HEK293 (cell line): ENCODE measurements around the gene TEP1.

Source experiments
- CTCF ChIA-PET: fragments of 350-600 bp; formaldehyde crosslinking; extraction: SDS; loops from one replicate; lab custom pipeline; 2021; ENCODE audit warnings: antibody characterized with exemption; lab: Yijun Ruan, JAX
- POLR2A ChIA-PET: fragments of 300-600 bp; formaldehyde crosslinking; extraction: SDS; loops from one replicate; lab custom pipeline; 2020; ENCODE audit warnings: antibody characterized with exemption, inconsistent platforms; lab: Yijun Ruan, JAX
- H3K27ac ChIP-seq: fragments of 200-500 bp; sonication (Bioruptor generic); 2 replicates; pipeline ENCODE4 v1.5.1; 2014; ENCODE audit warnings: low read depth, low read length, control low read depth, inconsistent platforms; ENCODE audit errors: extremely low read depth
- H3K36me3 ChIP-seq, 2 experiments: fragments of 200-500 bp in 1 of 2; sonication (Bioruptor generic) in 1 of 2; 1 replicate in 1 of 2; 2 replicates in 1 of 2; pipeline ENCODE4 v1.5.1; 2014 to 2017; ENCODE audit warnings: inconsistent platforms in 2 of 2, low read length in 2 of 2; ENCODE audit not compliant: control insufficient read depth in 2 of 2, insufficient read depth in 1 of 2
- H3K4me1 ChIP-seq: fragments of 200-500 bp; sonication (Bioruptor generic); 2 replicates; pipeline ENCODE4 v1.5.1; 2014; ENCODE audit warnings: mild to moderate bottlenecking, low read length, inconsistent platforms; ENCODE audit not compliant: control insufficient read depth, insufficient read depth
- H3K4me3 ChIP-seq: 2 replicates; pipeline ENCODE4 v1.5.1; 2011; ENCODE audit warnings: low read depth, mild to moderate bottlenecking, control low read depth, low read length, moderate library complexity
- H3K9me3 ChIP-seq: fragments of 200-500 bp; sonication (Bioruptor generic); 2 replicates; pipeline ENCODE4 v1.5.1; 2014; ENCODE audit warnings: low read depth, low read length, inconsistent platforms; ENCODE audit not compliant: control insufficient read depth, insufficient read depth
- INSM2 ChIP-seq: fragments of 450-650 bp; formaldehyde crosslinking; IDR thresholded peaks from 2 replicates; pipeline ENCODE4 v1.5.1; 2016; ENCODE audit warnings: missing biosample characterization, missing genetic modification characterization
- KLF1 ChIP-seq: fragments of 450-650 bp; formaldehyde crosslinking; IDR thresholded peaks from 2 replicates; pipeline ENCODE4 v1.5.1; 2016; ENCODE audit warnings: missing biosample characterization, missing genetic modification characterization
- KLF16 ChIP-seq: fragments of 450-650 bp; formaldehyde crosslinking; IDR thresholded peaks from 2 replicates; pipeline ENCODE4 v1.5.1; 2017; ENCODE audit warnings: missing biosample characterization, missing genetic modification characterization
- KLF8 ChIP-seq: fragments of 450-650 bp; formaldehyde crosslinking; IDR thresholded peaks from 2 replicates; pipeline ENCODE4 v1.5.1; 2016; ENCODE audit warnings: missing biosample characterization, missing genetic modification characterization
- PRDM6 ChIP-seq: fragments of 450-650 bp; formaldehyde crosslinking; IDR thresholded peaks from 2 replicates; pipeline ENCODE4 v1.5.1; 2017; ENCODE audit warnings: missing biosample characterization, missing genetic modification characterization
- ZBTB20 ChIP-seq: fragments of 450-650 bp; formaldehyde crosslinking; IDR thresholded peaks from 2 replicates; pipeline ENCODE4 v1.5.1; 2016; ENCODE audit warnings: missing biosample characterization, missing genetic modification characterization
- ZNF223 ChIP-seq: fragments of 450-650 bp; formaldehyde crosslinking; IDR thresholded peaks from 2 replicates; pipeline ENCODE4 v1.5.1; 2016; ENCODE audit warnings: missing biosample characterization, missing genetic modification characterization
- ZNF248 ChIP-seq: fragments of 450-650 bp; formaldehyde crosslinking; IDR thresholded peaks from 2 replicates; pipeline ENCODE4 v1.5.1; 2017; ENCODE audit warnings: missing biosample characterization, missing genetic modification characterization
- ZNF423 ChIP-seq: fragments of 450-650 bp; formaldehyde crosslinking; IDR thresholded peaks from 2 replicates; pipeline ENCODE4 v1.5.1; 2016; ENCODE audit warnings: missing biosample characterization, missing genetic modification characterization
- ZNF555 ChIP-seq: fragments of 450-650 bp; formaldehyde crosslinking; conservative IDR thresholded peaks from 2 replicates; pipeline ENCODE4 v1.5.1; 2017; ENCODE audit warnings: missing biosample characterization, mild to moderate bottlenecking, missing genetic modification characterization, inconsistent platforms
- ZNF596 ChIP-seq: fragments of 450-650 bp; IDR thresholded peaks from 2 replicates; pipeline ENCODE4 v1.5.0; 2018; ENCODE audit warnings: missing biosample characterization, mild to moderate bottlenecking, missing genetic modification characterization, moderate library complexity
- ZNF624 ChIP-seq: fragments of 450-650 bp; formaldehyde crosslinking; IDR thresholded peaks from 2 replicates; pipeline ENCODE4 v1.5.1; 2017; ENCODE audit warnings: missing biosample characterization, missing genetic modification characterization
- ZXDB ChIP-seq: fragments of 450-650 bp; formaldehyde crosslinking; IDR thresholded peaks from 2 replicates; pipeline ENCODE4 v1.5.1; 2016; ENCODE audit warnings: missing biosample characterization, missing genetic modification characterization
- TF ChIP-seq, protein P1 (sequence below): fragments of 450-650 bp; formaldehyde crosslinking; conservative IDR thresholded peaks from 2 replicates; pipeline ENCODE4 v1.5.1; 2016; ENCODE audit warnings: low read depth, missing biosample characterization, missing genetic modification characterization

TEP1 gene

GRCh38 chr14:20458031-20458789 is 44.9 kb upstream of the TEP1 start:
- Histone ChIP-seq H3K27ac (no peak overlapping the region), H3K4me3 (no peak overlapping the region), H3K36me3 (peaks cover 27 to 47% of the 10 kb centered on the region in 2 experiments), H3K4me1 (peaks cover 10% of the 10 kb centered on the region)
- POLR2A ChIA-PET = interaction anchor here (1.3 to 1.5 kb wide), 2 partner anchors 11 to 115 kb away, joined by 4 read pairs; partner anchors contain the start of genes PARP2 and PNP
- TF ChIP-seq KLF1 (peak; percentile 19; the same call in 1 of the 2 replicates), ZNF624 (tag by site-specific recombination) (no peak)
- TF ChIP-seq, all 188 proteins: peak for 1
- H3K9me3 ChIP-seq = no peaks in the 10 kb centered on the region
- CTCF ChIA-PET = no interaction called here

DNA sequence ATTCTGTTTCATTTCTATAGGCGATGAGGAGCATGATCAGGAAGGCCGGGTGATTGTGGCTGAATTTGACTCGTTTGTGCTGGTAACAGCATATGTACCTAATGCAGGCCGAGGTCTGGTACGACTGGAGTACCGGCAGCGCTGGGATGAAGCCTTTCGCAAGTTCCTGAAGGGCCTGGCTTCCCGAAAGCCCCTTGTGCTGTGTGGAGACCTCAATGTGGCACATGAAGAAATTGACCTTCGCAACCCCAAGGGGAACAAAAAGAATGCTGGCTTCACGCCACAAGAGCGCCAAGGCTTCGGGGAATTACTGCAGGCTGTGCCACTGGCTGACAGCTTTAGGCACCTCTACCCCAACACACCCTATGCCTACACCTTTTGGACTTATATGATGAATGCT is 43.7 kb upstream of the TEP1 start:
- H3K9me3 ChIP-seq = no peaks in the 10 kb centered on the region
- TF ChIP-seq, protein P1, sequence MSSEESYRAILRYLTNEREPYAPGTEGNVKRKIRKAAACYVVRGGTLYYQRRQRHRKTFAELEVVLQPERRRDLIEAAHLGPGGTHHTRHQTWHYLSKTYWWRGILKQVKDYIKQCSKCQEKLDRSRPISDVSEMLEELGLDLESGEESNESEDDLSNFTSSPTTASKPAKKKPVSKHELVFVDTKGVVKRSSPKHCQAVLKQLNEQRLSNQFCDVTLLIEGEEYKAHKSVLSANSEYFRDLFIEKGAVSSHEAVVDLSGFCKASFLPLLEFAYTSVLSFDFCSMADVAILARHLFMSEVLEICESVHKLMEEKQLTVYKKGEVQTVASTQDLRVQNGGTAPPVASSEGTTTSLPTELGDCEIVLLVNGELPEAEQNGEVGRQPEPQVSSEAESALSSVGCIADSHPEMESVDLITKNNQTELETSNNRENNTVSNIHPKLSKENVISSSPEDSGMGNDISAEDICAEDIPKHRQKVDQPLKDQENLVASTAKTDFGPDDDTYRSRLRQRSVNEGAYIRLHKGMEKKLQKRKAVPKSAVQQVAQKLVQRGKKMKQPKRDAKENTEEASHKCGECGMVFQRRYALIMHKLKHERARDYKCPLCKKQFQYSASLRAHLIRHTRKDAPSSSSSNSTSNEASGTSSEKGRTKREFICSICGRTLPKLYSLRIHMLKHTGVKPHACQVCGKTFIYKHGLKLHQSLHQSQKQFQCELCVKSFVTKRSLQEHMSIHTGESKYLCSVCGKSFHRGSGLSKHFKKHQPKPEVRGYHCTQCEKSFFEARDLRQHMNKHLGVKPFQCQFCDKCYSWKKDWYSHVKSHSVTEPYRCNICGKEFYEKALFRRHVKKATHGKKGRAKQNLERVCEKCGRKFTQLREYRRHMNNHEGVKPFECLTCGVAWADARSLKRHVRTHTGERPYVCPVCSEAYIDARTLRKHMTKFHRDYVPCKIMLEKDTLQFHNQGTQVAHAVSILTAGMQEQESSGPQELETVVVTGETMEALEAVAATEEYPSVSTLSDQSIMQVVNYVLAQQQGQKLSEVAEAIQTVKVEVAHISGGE (tag by site-specific recombination) = no peak
- TF ChIP-seq ZNF555 (tag by site-specific recombination) = no peak
- TF ChIP-seq ZBTB20 (tag by site-specific recombination) = no peak
- no peak for TF ChIP-seq ZNF223 (tag by site-specific recombination)
- TF ChIP-seq, all 188 proteins: peak for 0
- no peak overlapping the region for H3K4me3 ChIP-seq
- peaks cover 8% of the 10 kb centered on the region for H3K4me1 ChIP-seq
- H3K36me3 ChIP-seq = peaks cover 31 to 59% of the 10 kb centered on the region in 2 experiments
- POLR2A ChIA-PET = interaction anchor here (0.7 to 3.0 kb wide), 2 partner anchors 13 to 40 kb away, joined by 3 to 41 read pairs; partner anchors contain the start of gene PNP
- peak overlapping the region; percentile 11; the same call in 1 of the 2 replicates for H3K27ac ChIP-seq
- CTCF ChIA-PET = no interaction called here

DNA sequence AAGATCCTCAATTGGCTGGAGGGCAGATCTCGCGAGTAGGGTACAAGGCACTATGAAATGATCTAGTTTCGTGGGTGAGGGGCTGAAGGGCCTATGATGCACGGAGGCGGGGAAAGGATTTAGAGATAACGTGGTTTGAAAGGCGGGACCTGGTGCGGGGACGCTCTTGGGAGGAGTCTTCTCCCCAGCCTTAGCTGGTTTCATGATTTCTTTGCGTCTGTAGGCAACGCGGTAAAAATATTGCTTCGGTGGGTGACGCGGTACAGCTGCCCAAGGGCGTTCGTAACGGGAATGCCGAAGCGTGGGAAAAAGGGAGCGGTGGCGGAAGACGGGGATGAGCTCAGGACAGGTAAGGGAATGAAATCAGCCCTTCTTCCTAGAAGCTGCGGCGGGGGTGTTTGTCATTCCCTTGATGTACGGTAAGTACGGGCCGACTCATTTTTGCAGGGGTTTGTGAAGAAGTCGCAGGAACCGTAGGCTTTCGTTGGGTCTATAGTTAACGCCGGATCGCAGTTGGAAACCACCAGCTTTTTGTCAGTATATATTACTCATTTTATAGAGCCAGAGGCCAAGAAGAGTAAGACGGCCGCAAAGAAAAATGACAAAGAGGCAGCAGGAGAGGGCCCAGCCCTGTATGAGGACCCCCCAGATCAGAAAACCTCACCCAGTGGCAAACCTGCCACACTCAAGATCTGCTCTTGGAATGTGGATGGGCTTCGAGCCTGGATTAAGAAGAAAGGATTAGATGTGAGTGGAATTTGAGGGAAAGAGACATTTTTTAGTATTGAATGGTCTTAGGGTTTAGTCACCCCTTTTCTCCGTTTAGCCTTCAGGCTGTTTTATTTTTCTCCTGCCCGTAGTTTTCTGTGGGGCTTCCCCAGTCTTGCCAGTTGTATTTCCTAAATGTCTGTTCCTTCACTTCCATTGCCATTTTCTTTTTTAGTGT is 42.3 kb upstream of the TEP1 start:
- H3K36me3 ChIP-seq = peaks cover 44 to 71% of the 10 kb centered on the region in 2 experiments
- no peaks in the 10 kb centered on the region for H3K9me3 ChIP-seq
- CTCF ChIA-PET = interaction anchor here (0.6 to 1.3 kb wide), 8 partner anchors 11 to 533 kb away, joined by 3 to 4 read pairs (median 3); no protein-coding TSS in a partner anchor
- H3K27ac ChIP-seq = peak overlapping the region; percentile 87
- POLR2A ChIA-PET = interaction anchor here (0.6 to 3.0 kb wide), 16 partner anchors 12 to 229 kb away, joined by 3 to 51 read pairs (median 3); partner anchors contain the start of genes CCNB1IP1, KLHL33, PARP2 and PNP
- peaks cover 8% of the 10 kb centered on the region for H3K4me1 ChIP-seq
- peak overlapping the region; percentile 91 for H3K4me3 ChIP-seq
- TF ChIP-seq, protein P1 (tag by site-specific recombination) = no peak; the same call in 1 of the 2 replicates
- TF ChIP-seq ZNF248 (tag by site-specific recombination) (no peak), ZNF596 (tag by site-specific recombination) (no peak), KLF8 (tag by site-specific recombination) (peak; percentile 83; the same call in 1 of the 2 replicates), PRDM6 (tag by site-specific recombination) (no peak), KLF16 (peak; percentile 12; the same call in 1 of the 2 replicates), ZXDB (tag by site-specific recombination) (peak; percentile 12), INSM2 (tag by site-specific recombination) (0 out of 2 replicates have a peak, but pooled peaks have one; percentile 14), ZNF423 (tag by site-specific recombination) (no peak)
